Posterior vena cava (tissue), 2 donors: ENCODE data around the gene NDUFB8. TPM values are rescaled to one million over a fixed set of nuclear protein-coding genes. Genes with fewer than 3 reads are reported as not detected.

Experiments used
- DNase-seq: peaks from one replicate; pipeline ENCODE4 v3.0.0-alpha.2; 2020; ENCODE audit warnings: low spot score
- intact Hi-C, 2 donors: fragments of 100-400 bp; cut with DNase I; formaldehyde crosslinking; loops; one replicate each; pipeline versions ENCODE4 v1.14.1 to v1.14.2; 2022 to 2023
- total RNA-seq, 2 donors: library from RNA; stranded (reverse); fragmentation: NEBNext Ultra II Directional; extraction: Animal tissue kit (Norgen Biotek cat#: 25700); gene quantifications; one replicate each; pipeline ENCODE4 v1.2.1, GENCODE V29; 2021
- donor health status: DM: yes; HTN: yes; CAD: no.
- donor health status: DM: yes; HTN: yes; CAD: no.

The NDUFB8 gene
- total RNA-seq, 2 donors from 2014 or later: 139 to 152 TPM

- DNase-seq: no peak
- intact Hi-C loops: no loop called here
These were observed 46.9 kb downstream of the NDUFB8 start for GRCh38 chr10:100482834-100483185.

GRCh38 chr10:100482181-100482833 is 47.4 kb downstream of the NDUFB8 start:
- intact Hi-C loops: no loop called here
- DNase-seq: peak; percentile 89

- intact Hi-C loops: no loop called here
- peak; percentile 92 for DNase-seq
These were observed 48.1 kb downstream of the NDUFB8 start for GRCh38 chr10:100481462-100482081.

- intact Hi-C loops: no loop called here
These were observed 49.7 kb downstream of the NDUFB8 start for GRCh38 chr10:100480002-100480401.

GRCh38 chr10:100479037-100479436 is 50.6 kb downstream of the NDUFB8 start:
- intact Hi-C loops: no loop called here

More at GRCh38 chr10:100480002-100480401, 49.7 kb downstream of the NDUFB8 start:
- DNase-seq: no peak

GRCh38 chr10:100477970-100478369 is 51.7 kb downstream of the NDUFB8 start:
- DNase-seq: no peak
- intact Hi-C loops: no loop called here

More at GRCh38 chr10:100479037-100479436, 50.6 kb downstream of the NDUFB8 start:
- DNase-seq: no peak

Other genes with a start within 250 kb of the NDUFB8 start
- 10 to 100 TPM; 23.6 to 24.6 TPM for gene BLOC1S2, start 243.2 kb downstream of the NDUFB8 start, total RNA-seq
- gene PKD2L1, start 199.6 kb downstream of the NDUFB8 start, total RNA-seq: not detected
- gene SCD, start 182.6 kb downstream of the NDUFB8 start, total RNA-seq: 10 to 100 TPM in 1 of 2 donors, 1 to 10 TPM in 1; 7.7 to 14.9 TPM
- gene WNT8B, start 66.9 kb downstream of the NDUFB8 start, total RNA-seq: not detected
- 1 to 10 TPM; 7.0 to 9.5 TPM for gene SEC31B, start 10.0 kb downstream of the NDUFB8 start, total RNA-seq
- 10 to 100 TPM; 30.8 to 40.0 TPM for gene HIF1AN, start 6.1 kb upstream of the NDUFB8 start, total RNA-seq
- gene PAX2, start 215.7 kb upstream of the NDUFB8 start, total RNA-seq: not detected